Stimulated activated CD4-positive, alpha-beta T cell treated with anti-CD3 and anti-CD28 coated beads, Interleukin-15, amount 100 ng/mL, for 1 hour (primary cell): ENCODE results near the gene FHIP1A.
"Not testable (repeated sequence)": the region's sequence is repeated elsewhere in the genome, so short reads cannot be mapped to it uniquely, and the experiment has no call there.

Experiments
- DNase-seq, 2 donors: peaks; one replicate each; pipeline ENCODE4 v3.0.0-alpha.2; 2020; ENCODE audit warnings: low read depth in 1 of 2, low spot score in 1 of 2

Gene FHIP1A

DNA sequence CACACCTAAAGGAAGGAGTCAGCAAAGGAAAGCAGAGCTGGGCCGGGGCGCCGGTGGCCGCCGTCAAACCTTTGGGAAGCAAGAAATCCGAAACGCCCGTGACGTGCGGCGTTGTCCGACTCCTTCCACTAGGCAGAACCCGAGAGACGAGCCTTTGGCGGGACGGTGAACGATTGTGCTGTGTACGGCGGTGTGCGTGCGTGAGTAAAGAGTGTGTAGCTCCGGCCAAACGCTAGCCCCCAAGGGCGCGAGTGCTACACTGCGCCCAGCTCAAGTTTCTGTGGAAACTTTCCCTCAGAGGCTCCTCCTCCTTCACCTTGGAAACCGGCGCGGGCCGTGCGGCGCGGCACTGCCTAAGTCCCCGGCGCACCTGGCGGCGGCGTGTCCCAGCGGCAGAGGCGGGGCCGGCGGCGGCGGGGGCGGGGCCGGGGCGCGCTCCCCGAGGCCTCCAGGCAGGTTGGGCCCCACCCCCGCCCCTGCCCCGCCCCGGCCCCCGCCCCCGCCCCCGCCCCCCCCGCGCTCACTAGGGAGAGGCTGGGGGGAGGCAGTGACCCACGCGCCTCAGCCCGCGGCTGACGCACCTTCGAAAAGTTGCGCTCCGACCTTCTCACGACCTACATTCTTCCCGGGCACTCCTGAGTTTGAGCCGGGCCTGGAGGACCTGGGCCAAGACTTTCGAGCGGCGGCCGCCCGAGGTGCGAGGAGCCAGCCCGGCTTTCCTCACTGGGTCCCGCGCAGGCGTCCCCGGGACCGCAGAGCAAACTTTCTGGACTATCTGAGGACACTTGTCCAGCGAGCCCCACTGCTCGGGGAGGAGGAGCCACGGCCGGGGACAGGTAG is at the start of gene FHIP1A:
FHIP1A (plus strand) TSS at position 547 of the 840 bp plus-strand sequence. CDS start 157,084 bp downstream, outside the sequence.
- DNase-seq, result peak; percentile 75 to 77

DNA sequence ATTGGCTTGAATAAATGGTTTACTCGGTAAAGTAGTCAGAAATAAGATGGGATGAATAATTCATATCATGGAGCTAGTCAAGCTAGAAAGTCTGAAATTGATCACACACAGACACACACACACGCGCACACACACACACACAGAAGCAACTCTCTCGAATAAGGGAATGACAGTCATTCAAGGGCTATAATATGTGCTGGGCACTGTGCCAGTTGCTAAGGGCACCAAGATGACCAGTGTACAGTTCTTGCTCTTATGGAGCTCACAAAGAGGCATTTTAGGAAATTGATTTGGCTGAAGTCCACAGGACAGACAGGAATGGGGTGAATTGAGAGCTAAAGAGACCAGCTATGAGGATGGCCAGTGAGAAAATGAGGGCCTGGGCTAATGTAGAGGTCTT is 49.4 kb upstream of the FHIP1A start:
- no peak for DNase-seq

DNA sequence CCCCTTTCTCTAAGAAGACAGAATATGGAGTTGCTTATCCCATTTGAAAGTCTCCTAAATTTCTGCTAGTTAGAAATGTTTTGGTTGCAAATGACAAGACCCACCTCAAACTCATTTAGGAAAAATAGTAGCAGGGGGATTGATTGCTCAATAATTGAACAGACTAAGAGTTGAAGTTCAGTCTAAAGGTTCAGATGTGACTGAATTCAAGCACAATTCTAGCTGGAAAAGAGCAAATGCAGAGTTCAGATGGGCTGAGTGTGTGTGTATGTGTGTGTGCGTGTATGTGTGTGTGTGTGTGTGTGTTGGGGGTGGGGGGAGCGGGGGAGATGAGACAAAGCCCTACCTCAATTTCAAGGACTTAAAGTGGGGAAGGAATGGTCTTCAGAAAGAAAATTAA is 47.9 kb upstream of the FHIP1A start:
- no peak for DNase-seq

DNA sequence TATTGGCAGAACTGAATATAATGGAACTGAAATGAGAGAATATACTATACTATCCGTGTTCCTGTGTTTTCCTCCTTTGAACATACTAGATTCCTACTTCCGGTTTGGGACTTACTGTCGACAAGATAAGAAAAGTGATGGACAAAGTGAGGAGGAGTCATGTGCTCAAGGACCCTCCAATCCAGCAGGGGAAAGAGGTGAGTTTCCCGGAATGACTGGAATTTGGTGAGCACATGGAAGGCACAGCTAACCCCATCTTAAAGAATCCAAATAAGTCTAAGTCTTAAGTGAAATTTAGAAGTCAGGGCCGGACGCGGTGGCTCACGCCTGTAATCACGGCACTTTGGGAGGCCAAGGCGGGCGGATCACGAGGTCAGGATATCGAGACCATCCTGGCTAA is 47.0 kb upstream of the FHIP1A start:
- no peak for DNase-seq

DNA sequence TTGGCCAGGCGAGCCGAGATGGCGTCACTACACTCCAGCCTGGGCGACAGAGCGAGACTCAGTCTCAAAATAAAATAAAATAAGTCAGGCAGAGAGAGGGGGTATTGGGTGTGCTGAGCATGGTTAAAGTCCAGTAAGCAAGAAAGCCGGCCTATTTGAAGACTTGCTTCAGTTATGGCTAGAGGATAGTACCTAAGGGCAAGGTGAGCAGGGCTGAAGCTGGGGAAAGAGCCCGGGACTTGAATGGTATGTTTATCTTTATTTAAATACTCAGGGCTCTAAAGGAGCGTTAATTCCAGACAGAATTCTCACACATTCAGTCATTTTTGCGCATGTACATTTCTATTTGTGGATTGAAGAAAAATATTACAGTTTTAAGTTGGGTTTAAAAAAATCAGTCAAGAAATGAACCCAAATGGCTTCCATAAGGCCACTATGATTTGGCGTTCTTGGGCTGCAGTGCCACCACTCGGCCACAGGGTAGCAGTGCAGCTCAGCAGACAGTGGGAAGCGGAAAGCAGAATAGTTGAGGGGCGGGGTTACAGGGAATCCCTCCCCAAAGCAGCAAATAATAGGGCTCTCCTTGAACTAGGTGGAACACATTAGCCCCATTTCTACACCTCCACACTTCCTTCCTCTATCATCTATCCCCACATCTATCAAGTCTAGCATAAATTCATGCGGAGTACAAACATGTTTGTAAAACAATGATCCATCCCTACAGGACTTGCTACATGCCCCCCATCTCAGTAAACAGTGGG is 46.4 kb upstream of the FHIP1A start:
- peak; percentile 48 to 59 for DNase-seq

DNA sequence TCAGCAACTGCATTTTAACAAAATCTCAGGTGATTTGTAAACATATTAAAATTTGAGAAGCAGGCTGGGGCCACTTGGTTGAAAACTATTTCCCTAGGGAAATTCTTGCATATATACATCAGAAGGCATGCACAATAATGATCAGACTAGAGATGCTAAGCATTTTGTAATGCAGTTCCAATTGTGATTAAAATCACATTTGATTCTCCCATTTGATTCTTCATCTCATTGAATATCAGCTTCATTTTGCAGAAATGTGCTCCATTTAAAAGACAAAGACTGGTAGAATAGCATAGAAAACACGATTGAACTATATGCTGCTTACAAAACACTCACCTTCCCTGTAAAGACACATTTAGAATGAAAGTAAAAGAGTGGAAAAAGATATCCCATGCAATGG is 32.4 kb upstream of the FHIP1A start:
- DNase-seq, result no peak

DNA sequence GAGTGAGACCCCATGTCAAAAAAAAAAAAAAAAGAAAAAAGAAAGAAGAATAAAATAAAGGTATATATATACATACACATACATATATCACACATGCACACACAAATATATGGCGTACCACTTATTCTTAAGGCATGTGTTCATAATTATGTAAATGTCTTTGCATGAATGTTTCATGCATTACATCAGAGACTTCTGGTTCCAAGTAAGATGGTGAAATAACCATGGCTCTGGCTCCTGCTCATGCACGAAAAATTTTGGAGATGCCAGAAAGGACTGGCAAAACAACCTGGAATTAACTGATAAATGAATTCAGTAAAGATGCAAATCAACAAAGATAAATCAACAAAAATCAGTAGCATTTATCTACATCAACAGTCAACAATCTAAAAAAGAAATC is 19.7 kb upstream of the FHIP1A start:
- DNase-seq, result no peak

DNA sequence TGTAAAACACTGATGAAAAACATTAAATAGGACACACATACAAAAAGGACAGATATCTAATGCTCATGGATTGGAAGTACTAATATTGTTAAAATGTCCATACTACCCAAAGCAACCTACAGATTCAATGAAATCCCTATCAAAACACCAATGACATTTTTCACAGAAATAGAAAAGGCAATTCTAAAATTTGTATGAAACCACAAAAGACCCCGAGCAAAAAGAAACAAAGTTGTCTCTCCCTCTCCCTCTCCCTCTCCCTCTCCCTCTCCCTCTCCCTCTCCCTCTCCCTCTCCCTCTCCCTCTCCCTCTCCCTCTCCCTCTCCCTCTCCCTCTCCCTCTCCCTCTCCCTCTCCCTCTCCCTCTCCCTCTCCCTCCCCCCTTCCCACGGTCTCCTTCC is 19.2 kb upstream of the FHIP1A start:
- not testable (repeated sequence) for DNase-seq

DNA sequence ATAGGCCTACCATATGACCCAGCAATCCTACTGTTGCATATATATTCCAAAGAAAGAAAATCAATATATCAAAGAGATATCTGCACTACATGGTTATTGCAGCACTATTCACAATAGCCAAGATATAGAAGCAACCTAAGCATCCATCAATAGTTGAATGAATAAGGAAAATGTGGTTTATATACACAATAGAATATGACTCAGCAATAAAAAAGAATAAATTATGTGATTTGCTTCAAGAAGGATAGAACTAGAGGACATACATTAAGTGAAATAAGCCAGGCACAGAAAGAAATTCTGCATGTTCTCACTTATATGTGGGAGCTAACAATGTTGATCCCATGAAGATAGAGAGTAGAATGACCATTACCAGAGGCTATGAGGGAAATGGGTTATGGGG is 13.1 kb upstream of the FHIP1A start:
- no peak for DNase-seq

DNA sequence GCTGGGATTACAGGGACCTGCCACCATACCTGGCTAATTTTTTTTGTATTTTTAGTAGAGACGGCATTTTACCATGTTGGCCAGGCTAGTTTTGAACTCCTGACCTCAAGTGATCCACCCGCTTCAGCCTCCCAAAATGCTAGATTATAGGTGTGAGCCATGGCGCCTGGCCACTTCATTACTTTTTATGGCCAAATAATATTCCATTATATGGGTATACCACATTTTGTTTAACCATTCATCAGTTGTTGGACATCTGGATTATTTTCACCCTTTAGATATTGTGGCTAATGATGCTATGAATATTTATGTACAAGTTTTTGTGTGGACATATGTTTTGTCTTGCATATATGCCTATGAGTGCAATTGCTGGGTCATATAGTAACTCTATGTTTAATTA is 8.6 kb upstream of the FHIP1A start:
- no peak for DNase-seq

DNA sequence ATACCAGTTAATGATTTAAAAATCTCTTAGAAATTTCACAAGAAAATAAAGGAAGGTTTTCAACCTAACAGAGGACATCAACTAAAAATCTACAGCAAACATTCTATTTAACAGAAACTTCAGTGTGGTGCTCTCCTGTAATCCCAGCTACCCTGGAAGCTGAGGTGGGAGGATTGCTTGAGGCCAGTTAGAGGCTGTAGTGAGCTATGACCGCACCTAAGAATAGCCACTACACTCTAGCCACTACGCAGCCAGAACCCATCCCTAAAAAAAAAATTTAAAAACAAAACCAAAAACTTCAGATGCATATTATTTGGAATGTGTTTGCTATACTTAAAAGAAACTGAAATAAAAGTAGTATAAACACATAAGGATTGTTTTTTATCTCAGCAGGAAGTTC is 7.2 kb upstream of the FHIP1A start:
- no peak for DNase-seq

DNA sequence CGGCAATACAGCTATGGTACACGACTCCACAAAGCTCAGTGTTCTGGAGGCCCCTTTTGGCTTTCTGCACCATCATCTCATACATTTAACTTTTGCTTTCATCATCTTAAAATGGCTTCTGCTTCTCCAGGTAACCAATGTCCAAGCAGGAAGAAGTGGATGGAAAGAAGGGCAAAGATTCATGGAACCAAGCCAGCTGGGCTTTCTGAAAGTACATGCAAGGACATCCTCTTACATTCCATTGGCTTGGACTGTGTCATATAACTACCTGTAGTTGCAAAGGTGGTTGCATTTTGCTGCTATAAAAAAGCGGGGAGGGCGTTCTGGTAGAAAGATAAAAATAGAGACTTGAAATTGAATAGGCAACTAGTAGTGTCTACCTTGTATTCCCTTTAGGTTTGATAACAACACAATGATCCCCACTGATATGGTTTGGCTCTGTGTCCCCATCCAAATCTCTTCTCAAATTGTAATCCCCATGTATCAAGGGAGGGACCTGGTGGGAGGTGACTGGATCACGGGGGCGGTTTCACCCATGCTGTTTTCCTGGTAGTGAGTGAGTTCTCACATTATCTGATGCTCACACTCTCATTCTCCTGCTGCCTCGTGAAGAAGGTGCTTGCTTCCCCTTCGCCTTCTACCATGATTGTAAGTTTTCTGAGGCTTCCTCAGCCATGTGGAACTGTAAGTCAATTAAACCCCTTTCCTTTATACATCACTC is 6.7 kb upstream of the FHIP1A start:
- no peak for DNase-seq

DNA sequence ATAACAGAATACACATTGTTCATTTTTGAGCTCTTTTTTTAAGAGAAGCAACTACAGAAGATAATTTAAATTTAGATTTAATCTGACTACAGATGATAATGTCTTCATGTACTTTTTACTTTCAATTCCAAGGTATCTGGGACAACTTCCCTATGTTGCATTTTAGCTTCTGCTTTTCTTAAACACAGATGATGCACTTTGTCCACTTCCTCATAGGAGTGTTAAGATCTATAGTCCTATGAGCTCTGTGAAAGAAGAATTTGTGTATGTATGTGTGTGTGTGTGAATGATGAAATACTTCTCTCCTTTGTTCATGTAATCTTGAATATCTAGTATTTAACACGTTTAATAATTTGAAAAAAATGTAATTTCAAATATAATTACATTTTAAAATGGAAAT is 5.3 kb upstream of the FHIP1A start:
- no peak for DNase-seq

DNA sequence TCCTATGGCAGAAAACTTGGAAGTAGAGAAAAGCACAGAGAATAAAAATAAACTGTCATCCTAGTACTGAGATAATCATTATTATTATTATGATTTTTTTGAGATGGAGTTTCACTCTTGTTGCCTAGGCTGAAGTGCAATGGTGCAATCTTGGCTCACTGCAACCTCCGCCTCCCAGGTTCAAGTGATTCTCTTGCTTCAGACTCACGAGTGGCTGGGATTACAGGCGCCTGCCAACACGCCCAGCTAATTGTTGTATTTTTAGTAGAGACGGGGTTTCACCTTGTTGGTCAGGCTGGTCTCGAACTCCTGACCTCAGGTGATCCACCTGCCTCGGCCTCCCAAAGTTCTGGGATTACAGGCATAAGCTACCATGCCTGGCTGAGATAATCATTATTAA is 4.2 kb upstream of the FHIP1A start:
- DNase-seq, result not testable (repeated sequence)

DNA sequence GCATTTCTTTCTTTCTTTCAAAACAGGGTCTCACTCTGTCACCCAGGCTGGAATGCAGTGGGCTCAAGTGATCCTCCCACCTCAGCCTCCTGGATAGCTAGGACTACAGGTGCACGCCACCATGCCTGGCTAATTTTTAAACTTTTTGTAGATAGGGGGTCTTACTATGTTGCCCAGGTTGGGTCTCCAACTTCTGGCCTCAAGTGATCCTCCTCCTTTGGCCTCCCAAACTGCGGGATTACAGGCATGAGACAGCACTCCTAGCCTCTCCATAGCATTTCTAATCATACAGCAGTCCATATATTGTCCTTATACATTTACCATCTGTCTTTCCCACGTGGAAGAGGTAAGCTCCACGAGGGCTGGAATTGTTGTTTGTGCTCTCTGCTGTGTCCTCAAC is 2.0 kb upstream of the FHIP1A start:
- DNase-seq, result no peak

DNA sequence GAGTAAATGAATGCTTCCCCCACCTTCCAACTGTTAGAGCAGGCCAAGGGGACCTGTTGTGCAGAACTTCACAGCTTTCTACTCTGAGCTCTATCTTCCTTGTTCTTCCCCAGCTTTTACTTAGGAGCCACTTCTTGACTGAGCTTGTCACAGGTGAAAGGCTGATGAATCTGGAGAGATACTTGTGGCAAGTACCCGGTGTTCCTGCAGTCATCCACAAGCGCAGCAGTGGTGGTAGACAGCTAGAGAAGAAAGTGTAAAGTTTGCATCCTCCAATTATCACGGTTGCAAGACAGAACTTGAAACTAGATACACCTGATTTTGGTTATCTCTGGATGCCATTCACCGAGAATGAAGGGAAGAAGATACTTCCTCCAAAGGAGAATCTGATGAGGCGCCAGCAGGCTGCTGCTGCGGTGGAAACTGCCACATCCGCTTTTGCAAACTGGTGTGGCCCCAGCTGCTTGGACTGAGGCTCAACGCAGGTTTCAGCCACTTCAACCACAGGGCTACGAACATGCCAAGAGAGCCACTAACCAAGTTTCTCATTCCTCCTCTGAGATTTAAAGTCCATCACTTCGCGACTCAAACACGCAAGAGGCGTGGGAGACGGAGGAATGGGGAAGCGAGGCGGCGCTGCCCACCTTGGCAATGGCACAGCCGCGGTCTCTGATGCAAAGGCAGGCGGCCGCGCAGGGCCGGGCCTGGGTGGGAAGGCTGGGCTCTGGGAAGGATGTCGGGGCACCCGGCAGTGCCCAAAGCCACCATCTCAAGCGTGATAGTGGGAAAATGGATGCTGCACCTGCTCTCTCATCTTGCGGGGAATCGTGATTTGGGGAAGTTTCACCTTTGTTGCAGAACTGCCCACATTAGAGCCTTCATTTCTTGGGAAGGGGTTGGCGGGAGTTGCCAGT is 1.3 kb upstream of the FHIP1A start:
- no peak for DNase-seq

DNA sequence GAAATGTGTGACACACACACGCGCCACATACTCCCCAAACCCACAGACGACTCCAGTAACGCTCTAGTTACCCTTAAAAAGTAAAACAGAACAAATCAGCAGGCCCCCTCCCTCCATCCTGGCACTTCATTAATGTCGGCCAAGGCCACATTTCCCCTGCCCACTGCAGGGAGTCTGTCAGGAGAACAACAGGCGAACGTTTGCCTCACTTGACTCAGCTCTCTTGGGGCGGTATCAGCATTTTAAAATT is 671 bp upstream of the FHIP1A start:
- no peak for DNase-seq

DNA sequence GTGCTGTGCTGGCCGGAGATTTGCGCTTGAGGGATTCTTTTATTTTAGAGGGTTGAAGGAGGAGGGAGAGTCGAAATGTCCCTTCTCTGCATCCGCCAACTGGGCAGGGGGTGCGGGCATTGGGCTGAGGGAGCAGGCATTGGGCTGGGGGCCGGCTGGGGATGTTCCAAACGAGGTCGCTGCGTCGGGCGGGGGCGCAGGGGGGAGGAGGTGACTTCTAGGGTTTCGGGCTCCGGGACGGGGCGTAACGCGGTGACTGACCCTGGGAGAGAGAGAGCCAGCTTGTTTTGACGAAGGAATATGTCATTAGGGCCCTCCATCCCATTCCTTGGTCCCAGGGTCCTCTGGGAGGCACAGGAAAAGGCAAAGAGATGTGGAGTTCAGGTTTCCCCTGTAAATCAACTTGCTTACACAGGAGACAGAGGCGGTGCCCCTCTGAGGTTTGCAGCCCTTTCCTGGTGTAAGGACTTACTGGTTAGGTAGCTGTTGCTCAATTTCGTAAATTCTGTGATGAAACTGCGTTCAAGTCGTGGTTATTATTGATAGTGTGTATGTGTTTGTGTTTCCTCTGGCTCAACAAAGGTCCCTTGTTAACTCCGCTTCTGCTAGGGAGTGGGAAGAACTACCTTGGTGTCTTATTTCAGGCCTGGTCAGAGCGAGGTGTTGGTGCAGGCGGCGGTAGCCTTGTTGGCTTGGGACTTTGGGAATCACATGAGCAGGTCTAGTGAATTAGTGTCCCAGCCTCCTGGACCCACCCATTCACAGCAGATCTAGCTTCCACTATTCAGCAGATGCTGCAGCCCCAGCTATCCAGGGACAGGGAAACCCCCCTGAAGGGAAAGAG is 716 bp downstream of the FHIP1A start:
- DNase-seq, result no peak

DNA sequence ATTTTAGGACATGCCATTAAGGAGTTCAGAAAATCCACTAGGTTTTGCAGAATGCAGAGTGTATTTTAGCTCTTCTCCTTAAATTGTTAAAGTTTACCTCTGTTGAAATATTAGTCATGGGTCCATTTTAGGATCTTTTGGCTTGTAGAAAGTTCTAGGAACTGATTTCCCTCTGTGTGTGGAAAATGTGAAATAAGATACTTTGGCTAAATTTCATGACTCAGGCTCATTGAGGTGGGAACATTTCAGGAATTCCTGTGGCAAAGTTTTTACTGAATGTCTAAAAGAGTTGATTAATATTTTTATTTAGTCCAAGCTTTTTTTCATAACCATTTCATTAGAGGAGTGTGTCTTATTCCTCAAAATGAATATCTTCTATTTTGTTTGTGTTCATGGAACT is 7.0 kb downstream of the FHIP1A start:
- DNase-seq, result no peak

DNA sequence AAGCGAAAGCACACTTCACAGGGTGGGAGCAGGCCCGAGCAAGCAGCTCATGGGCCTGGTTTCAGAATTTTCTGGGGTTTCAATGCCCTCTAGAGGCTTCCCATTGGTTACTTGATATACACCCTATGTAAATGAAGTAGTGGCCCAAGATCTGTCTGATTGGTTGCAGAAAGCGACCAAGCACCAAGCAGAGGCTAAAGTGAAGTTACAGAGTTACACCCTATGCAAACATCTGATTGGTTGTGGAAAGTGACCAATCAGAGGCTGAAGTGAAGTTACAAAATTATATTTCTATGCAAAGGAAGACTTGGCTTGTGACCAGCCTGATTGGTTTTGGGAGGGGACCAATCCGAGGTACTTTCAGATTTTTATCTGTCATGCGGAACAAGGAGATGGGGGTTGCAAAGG is 8.2 kb downstream of the FHIP1A start:
- no peak for DNase-seq
